NCI-H2107 (cell line): ENCODE results near the gene ANTXR1.
"Not testable (repeated sequence)": the region's sequence is repeated elsewhere in the genome, so short reads cannot be mapped to it uniquely, and the experiment has no call there.

ENCODE experiments used
- DNase-seq: peaks from one replicate; lab custom pipeline; 2025; lab: John Stamatoyannopoulos, UW

ANTXR1 gene

GRCh38 chr2:69238449-69239031, 225.6 kb downstream of the ANTXR1 start:
- DNase-seq, result no peak

- DNase-seq, result no peak
Observed at GRCh38 chr2:69241093-69241492, 228.1 kb downstream of the ANTXR1 start.

- peak; percentile 43 for DNase-seq
Observed at GRCh38 chr2:69241664-69242514, 228.9 kb downstream of the ANTXR1 start.

- DNase-seq, result no peak
Observed at GRCh38 chr2:69242651-69243051, 229.7 kb downstream of the ANTXR1 start.

- no peak for DNase-seq
Observed at GRCh38 chr2:69243652-69244051, 230.7 kb downstream of the ANTXR1 start.

- DNase-seq, result no peak
Observed at GRCh38 chr2:69244882-69245281, 231.9 kb downstream of the ANTXR1 start.

- DNase-seq, result no peak
Observed at GRCh38 chr2:69247583-69247982, 234.6 kb downstream of the ANTXR1 start.

- no peak for DNase-seq
Observed at GRCh38 chr2:69248232-69248631, 235.3 kb downstream of the ANTXR1 start.

GRCh38 chr2:69250981-69251380, 238.0 kb downstream of the ANTXR1 start:
- no peak for DNase-seq

- DNase-seq, result no peak
Observed at GRCh38 chr2:69251943-69252342, 239.0 kb downstream of the ANTXR1 start.

GRCh38 chr2:69253112-69253511, 240.1 kb downstream of the ANTXR1 start:
- DNase-seq, result no peak

GRCh38 chr2:69253611-69254301, 240.8 kb downstream of the ANTXR1 start:
- DNase-seq, result no peak

GRCh38 chr2:69255760-69256159, 242.8 kb downstream of the ANTXR1 start:
- no peak for DNase-seq

- not testable (repeated sequence) for DNase-seq
Observed at GRCh38 chr2:69259994-69260591, 247.1 kb downstream of the ANTXR1 start.

GRCh38 chr2:69260666-69261065, 247.7 kb downstream of the ANTXR1 start:
- no peak for DNase-seq

GRCh38 chr2:69269330-69269729, 256.4 kb downstream of the ANTXR1 start:
- DNase-seq, result no peak

- DNase-seq, result no peak
Observed at GRCh38 chr2:69271831-69272257, 258.9 kb downstream of the ANTXR1 start.

GRCh38 chr2:69272803-69273471, 260.0 kb downstream of the ANTXR1 start:
- no peak for DNase-seq

GRCh38 chr2:69275490-69275889, 262.5 kb downstream of the ANTXR1 start:
- DNase-seq, result no peak

- no peak for DNase-seq
Observed at GRCh38 chr2:69278366-69278765, 265.4 kb downstream of the ANTXR1 start.

GRCh38 chr2:69279211-69279610, 266.2 kb downstream of the ANTXR1 start:
- no peak for DNase-seq
